GM23248 (cell line): ENCODE results near the gene RCL1.

Experiments
- EZH2 ChIP-seq: fragments of 200-600 bp; sonication (generic); IDR thresholded peaks from 2 replicates; pipeline ENCODE4 v1.6.1; 2018; ENCODE audit warnings: antibody characterized with exemption, mild to moderate bottlenecking; ENCODE audit not compliant: insufficient read depth, poor library complexity, severe bottlenecking
- EZH2phosphoT487 ChIP-seq: fragments of 200-600 bp; sonication (generic); IDR thresholded peaks from 2 replicates; pipeline ENCODE4 v1.6.1; 2018; ENCODE audit warnings: antibody characterized with exemption, moderate library complexity, mild to moderate bottlenecking, low read depth; ENCODE audit not compliant: insufficient read depth

DNA sequence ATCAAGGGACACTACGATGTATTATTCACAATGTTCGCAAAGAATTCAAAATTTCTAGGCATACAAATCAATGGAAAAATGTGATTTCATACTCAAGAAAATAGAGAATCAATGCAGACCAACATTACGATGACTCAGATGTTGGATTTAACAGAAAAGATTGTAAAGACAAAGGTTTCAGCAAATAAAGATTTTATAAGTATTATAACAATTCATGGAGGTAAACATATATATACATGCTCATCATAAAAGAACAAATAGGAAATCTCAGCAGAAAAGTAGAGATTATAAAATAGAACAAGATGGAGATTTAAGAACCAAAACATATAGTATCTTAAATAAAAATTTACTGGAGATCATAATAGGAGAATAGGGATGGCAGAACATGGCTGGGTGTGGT, 98.9 kb downstream of the RCL1 start:
- TF ChIP-seq EZH2, result no peak
- no peak for TF ChIP-seq EZH2phosphoT487
